ENCODE measurements around the gene MELTF. TPM values are rescaled to one million over a fixed set of nuclear protein-coding genes. Genes with fewer than 3 reads are reported as not detected.

The MELTF gene
- total RNA-seq, 4 donors from 2014 or later = 3.2 to 5.9 (median 3.9) TPM

GRCh38 chr3:196995027-196995426, 34.6 kb downstream of the MELTF start:
- H3K4me3 ChIP-seq = no peak overlapping the region
- intact Hi-C loops (cut with DNase I) = no loop called here
- no peaks in the 10 kb centered on the region for H3K27me3 ChIP-seq
- peaks cover 0 to 21% (median 7%) of the 10 kb centered on the region in 3 donors for H3K4me1 ChIP-seq
- TF ChIP-seq CTCF (IDR thresholded peaks at IDR 0.05) = no peak
- TF ChIP-seq POLR2A (IDR thresholded peaks at IDR 0.05) = no peak
- no peak for DNase-seq
- 89 to 94% methylated on average over 11 to 17 of the region's 19 CpGs for WGBS, 2 donors
- no peaks in the 10 kb centered on the region for H3K9me3 ChIP-seq
- H3K27ac ChIP-seq = no peak overlapping the region
- H3K36me3 ChIP-seq = no peaks in the 10 kb centered on the region

- WGBS, 2 donors = 91 to 93% methylated on average over 3 to 6 of the region's 16 CpGs
- no peak for DNase-seq
Observed at GRCh38 chr3:196994056-196994455, 35.6 kb downstream of the MELTF start.

GRCh38 chr3:196992461-196993065, 37.1 kb downstream of the MELTF start:
- intact Hi-C loops (cut with DNase I) = no loop called here
- Histone ChIP-seq H3K36me3 (no peaks in the 10 kb centered on the region), H3K9me3 (no peaks in the 10 kb centered on the region), H3K27ac (no peak overlapping the region), H3K27me3 (peaks cover 0 to 6% (median 0%) of the 10 kb centered on the region in 4 donors), H3K4me3 (no peak overlapping the region), H3K4me1 (peaks cover 0 to 20% (median 7%) of the 10 kb centered on the region in 3 donors)
- WGBS, 2 donors = 90 to 92% methylated on average over 16 of the region's 17 CpGs
- no peak for TF ChIP-seq POLR2A (IDR thresholded peaks at IDR 0.05)
- no peak for TF ChIP-seq CTCF (IDR thresholded peaks at IDR 0.05)
- no peak for DNase-seq

More at GRCh38 chr3:196994056-196994455, 35.6 kb downstream of the MELTF start:
- Histone ChIP-seq H3K4me1 (peaks cover 0 to 21% (median 7%) of the 10 kb centered on the region in 3 donors), H3K27ac (no peak overlapping the region), H3K27me3 (peaks cover 0 to 3% (median 0%) of the 10 kb centered on the region in 4 donors), H3K4me3 (no peak overlapping the region), H3K9me3 (no peaks in the 10 kb centered on the region), H3K36me3 (no peaks in the 10 kb centered on the region)
- intact Hi-C loops (cut with DNase I) = no loop called here
- no peak for TF ChIP-seq POLR2A (IDR thresholded peaks at IDR 0.05)
- TF ChIP-seq CTCF (IDR thresholded peaks at IDR 0.05) = no peak

- Histone ChIP-seq H3K36me3 (no peaks in the 10 kb centered on the region), H3K4me3 (no peak overlapping the region), H3K4me1 (peaks cover 0 to 13% (median 7%) of the 10 kb centered on the region in 3 donors), H3K9me3 (no peaks in the 10 kb centered on the region), H3K27me3 (peaks cover 0 to 6% (median 0%) of the 10 kb centered on the region in 4 donors), H3K27ac (no peak overlapping the region)
- TF ChIP-seq POLR2A (IDR thresholded peaks at IDR 0.05) (no peak), CTCF (IDR thresholded peaks at IDR 0.05) (no peak)
- WGBS, 2 donors = 90 to 94% methylated on average over 6 to 10 of the region's 28 CpGs
- DNase-seq = no peak
- intact Hi-C loops (cut with DNase I) = no loop called here
Observed at GRCh38 chr3:196991581-196992460, 37.8 kb downstream of the MELTF start.

GRCh38 chr3:196990601-196991007, 39.0 kb downstream of the MELTF start:
- no peak overlapping the region for H3K27ac ChIP-seq
- no peak for DNase-seq
- intact Hi-C loops (cut with DNase I) = no loop called here
- no peak for TF ChIP-seq POLR2A (IDR thresholded peaks at IDR 0.05)
- TF ChIP-seq CTCF (IDR thresholded peaks at IDR 0.05) = no peak
- no peaks in the 10 kb centered on the region for H3K36me3 ChIP-seq
- WGBS, 2 donors = 80 to 95% methylated on average over 1 to 3 of the region's 10 CpGs
- H3K9me3 ChIP-seq = no peaks in the 10 kb centered on the region
- H3K4me1 ChIP-seq = peaks cover 0 to under 1% (median 0%) of the 10 kb centered on the region in 3 donors
- H3K27me3 ChIP-seq = peaks cover 0 to 7% (median 0%) of the 10 kb centered on the region in 4 donors
- H3K4me3 ChIP-seq = no peak overlapping the region
